HEK293 (cell line): ENCODE results near the gene LMTK3.

Experiments used
- CTCF ChIA-PET: fragments of 350-600 bp; formaldehyde crosslinking; extraction: SDS; loops from one replicate; lab custom pipeline; 2021; ENCODE audit warnings: antibody characterized with exemption; lab: Yijun Ruan, JAX
- POLR2A ChIA-PET: fragments of 300-600 bp; formaldehyde crosslinking; extraction: SDS; loops from one replicate; lab custom pipeline; 2020; ENCODE audit warnings: antibody characterized with exemption, inconsistent platforms; lab: Yijun Ruan, JAX
- H3K27ac ChIP-seq: fragments of 200-500 bp; sonication (Bioruptor generic); 2 replicates; pipeline ENCODE4 v1.5.1; 2014; ENCODE audit warnings: low read depth, low read length, control low read depth, inconsistent platforms; ENCODE audit errors: extremely low read depth
- H3K36me3 ChIP-seq, 2 experiments: fragments of 200-500 bp in 1 of 2; sonication (Bioruptor generic) in 1 of 2; 1 replicate in 1 of 2; 2 replicates in 1 of 2; pipeline ENCODE4 v1.5.1; 2014 to 2017; ENCODE audit warnings: inconsistent platforms in 2 of 2, low read length in 2 of 2; ENCODE audit not compliant: control insufficient read depth in 2 of 2, insufficient read depth in 1 of 2
- H3K4me1 ChIP-seq: fragments of 200-500 bp; sonication (Bioruptor generic); 2 replicates; pipeline ENCODE4 v1.5.1; 2014; ENCODE audit warnings: mild to moderate bottlenecking, low read length, inconsistent platforms; ENCODE audit not compliant: control insufficient read depth, insufficient read depth
- H3K4me3 ChIP-seq: 2 replicates; pipeline ENCODE4 v1.5.1; 2011; ENCODE audit warnings: low read depth, mild to moderate bottlenecking, control low read depth, low read length, moderate library complexity
- H3K9me3 ChIP-seq: fragments of 200-500 bp; sonication (Bioruptor generic); 2 replicates; pipeline ENCODE4 v1.5.1; 2014; ENCODE audit warnings: low read depth, low read length, inconsistent platforms; ENCODE audit not compliant: control insufficient read depth, insufficient read depth
- GLIS1 ChIP-seq: fragments of 450-650 bp; formaldehyde crosslinking; IDR thresholded peaks from 2 replicates; pipeline ENCODE4 v1.5.1; 2016; ENCODE audit warnings: missing biosample characterization, missing genetic modification characterization
- PATZ1 ChIP-seq: fragments of 450-650 bp; formaldehyde crosslinking; IDR thresholded peaks from 2 replicates; pipeline ENCODE4 v1.5.1; 2016; ENCODE audit warnings: missing biosample characterization, missing genetic modification characterization
- SCRT1 ChIP-seq: fragments of 450-650 bp; formaldehyde crosslinking; IDR thresholded peaks from 2 replicates; pipeline ENCODE4 v1.5.1; 2016; ENCODE audit warnings: missing biosample characterization, missing genetic modification characterization, borderline replicate concordance
- ZBTB10 ChIP-seq: fragments of 450-650 bp; formaldehyde crosslinking; IDR thresholded peaks from 2 replicates; pipeline ENCODE4 v1.5.1; 2016; ENCODE audit warnings: missing biosample characterization, missing genetic modification characterization
- ZBTB20 ChIP-seq: fragments of 450-650 bp; formaldehyde crosslinking; IDR thresholded peaks from 2 replicates; pipeline ENCODE4 v1.5.1; 2016; ENCODE audit warnings: missing biosample characterization, missing genetic modification characterization
- ZFHX2 ChIP-seq: fragments of 450-650 bp; formaldehyde crosslinking; conservative IDR thresholded peaks from 2 replicates; pipeline ENCODE4 v1.5.1; 2016; ENCODE audit warnings: missing biosample characterization, missing genetic modification characterization
- ZIC2 ChIP-seq: fragments of 450-650 bp; formaldehyde crosslinking; IDR thresholded peaks from 2 replicates; pipeline ENCODE4 v1.5.1; 2016; ENCODE audit warnings: missing biosample characterization, missing genetic modification characterization
- ZNF133 ChIP-seq: fragments of 450-650 bp; formaldehyde crosslinking; IDR thresholded peaks from 2 replicates; pipeline ENCODE4 v1.5.1; 2016; ENCODE audit warnings: missing biosample characterization, missing genetic modification characterization
- ZNF146 ChIP-seq: fragments of 450-650 bp; formaldehyde crosslinking; IDR thresholded peaks from 2 replicates; pipeline ENCODE4 v1.5.1; 2016; ENCODE audit warnings: missing biosample characterization, missing genetic modification characterization
- ZNF18 ChIP-seq: fragments of 450-650 bp; formaldehyde crosslinking; IDR thresholded peaks from 2 replicates; pipeline ENCODE4 v1.5.1; 2016; ENCODE audit warnings: missing biosample characterization, missing genetic modification characterization
- ZNF2 ChIP-seq: fragments of 450-650 bp; formaldehyde crosslinking; IDR thresholded peaks from 2 replicates; pipeline ENCODE4 v1.5.1; 2016; ENCODE audit warnings: missing biosample characterization, missing genetic modification characterization
- ZNF37A ChIP-seq: fragments of 450-650 bp; IDR thresholded peaks from 2 replicates; pipeline ENCODE4 v1.5.1; 2018; ENCODE audit warnings: missing biosample characterization, missing genetic modification characterization
- ZNF473 ChIP-seq: fragments of 450-650 bp; formaldehyde crosslinking; IDR thresholded peaks from 2 replicates; pipeline ENCODE4 v1.5.1; 2017; ENCODE audit warnings: missing biosample characterization, missing genetic modification characterization
- ZNF830 ChIP-seq: fragments of 450-650 bp; IDR thresholded peaks from 2 replicates; pipeline ENCODE4 v1.5.0; 2018; ENCODE audit warnings: missing biosample characterization, missing genetic modification characterization, low read depth, mild to moderate bottlenecking, moderate library complexity
- ZSCAN4 ChIP-seq: fragments of 450-650 bp; formaldehyde crosslinking; IDR thresholded peaks from 2 replicates; pipeline ENCODE4 v1.5.1; 2017; ENCODE audit warnings: missing biosample characterization, missing genetic modification characterization

Gene LMTK3

GRCh38 chr19:48512504-48513288 lies 1.1 kb upstream of the LMTK3 start (continued):
- TF ChIP-seq ZSCAN4 (tag by site-specific recombination) (no peak; the same call in 1 of the 2 replicates), ZBTB10 (tag by site-specific recombination) (no peak), PATZ1 (tag by site-specific recombination) (no peak), ZNF2 (tag by site-specific recombination) (peak; percentile 13; the same call in 1 of the 2 replicates), ZNF133 (tag by site-specific recombination) (no peak), SCRT1 (tag by site-specific recombination) (no peak), ZNF37A (tag by site-specific recombination) (no peak), ZNF830 (no peak), ZNF18 (peak; percentile 81)

GRCh38 chr19:48511321-48511731 lies 309 bp downstream of the LMTK3 start:
- Histone ChIP-seq H3K4me1 (no peaks in the 10 kb centered on the region), H3K9me3 (no peaks in the 10 kb centered on the region), H3K36me3 (no peaks in the 10 kb centered on the region), H3K4me3 (peak overlapping the region; percentile 8), H3K27ac (no peak overlapping the region)
- ChIA-PET POLR2A (interaction anchor here (0.7 kb wide), 1 partner anchor 42 kb away, joined by 4 read pairs; no protein-coding TSS in a partner anchor), CTCF (interaction anchor here (8.2 kb wide), 1 partner anchor 74 kb away, joined by 272 read pairs; no protein-coding TSS in a partner anchor)
- no peak for TF ChIP-seq ZNF146 (tag by site-specific recombination)
- TF ChIP-seq ZFHX2 (tag by site-specific recombination): peak; percentile 12; the same call in 1 of the 2 replicates
- peak; percentile 67 for TF ChIP-seq ZBTB20 (tag by site-specific recombination)
- TF ChIP-seq ZIC2 (tag by site-specific recombination): peak; percentile 77
- TF ChIP-seq GLIS1 (tag by site-specific recombination): peak; percentile 22; the same call in 1 of the 2 replicates
- no peak for TF ChIP-seq ZNF473 (tag by site-specific recombination)
